BLaER1 treated with 17β-estradiol and CSF1 and Interleukin-3, amounts not matched to agents 10 nM and 100 nM (cell line): ENCODE data around the gene GRK5.
A peak's percentile ranks its signal among the peaks of the same experiment; 100 is the strongest.

Experiments used
- H3K27ac ChIP-seq, 11 experiments: shearing (Covaris generic); formaldehyde crosslinking; 2 replicates each; pipeline ENCODE4 v1.8.1; 2022
- H3K27me3 ChIP-seq, 11 experiments: shearing (Covaris generic); formaldehyde crosslinking; 2 replicates each; pipeline ENCODE4 v1.8.1; 2022
- H3K36me3 ChIP-seq, 11 experiments: shearing (Covaris generic); formaldehyde crosslinking; 2 replicates each; pipeline ENCODE4 v1.8.1; 2022
- H3K4me1 ChIP-seq, 10 experiments: shearing (Covaris generic); formaldehyde crosslinking; 2 replicates each; pipeline ENCODE4 v1.8.1; 2022
- H3K4me2 ChIP-seq, 11 experiments: shearing (Covaris generic); formaldehyde crosslinking; 2 replicates each; pipeline ENCODE4 v1.8.1; 2022
- H3K4me3 ChIP-seq, 10 experiments: shearing (Covaris generic); formaldehyde crosslinking; 2 replicates each; pipeline ENCODE4 v1.8.1; 2022
- H3K9ac ChIP-seq, 11 experiments: shearing (Covaris generic); formaldehyde crosslinking; 2 replicates each; pipeline ENCODE4 v1.8.1; 2022
- H3K9me3 ChIP-seq, 11 experiments: shearing (Covaris generic); formaldehyde crosslinking; replicated peaks in 1 of 11; 2 replicates each; pipeline ENCODE4 v1.8.1; 2022
- H4K20me1 ChIP-seq, 11 experiments: shearing (Covaris generic); formaldehyde crosslinking; 2 replicates each; pipeline ENCODE4 v1.8.1; 2022
- Cebpa-rat ChIP-seq, 11 experiments: shearing (Covaris generic); IDR thresholded peaks; 2 replicates each; pipeline ENCODE4 v1.8.1; 2022

Gene GRK5

GRCh38 chr10:119466655-119467054 lies 259.3 kb downstream of the GRK5 start:
- H3K4me3 ChIP-seq: no peak overlapping the region
- peaks cover 13 to 33% (median 25%) of the 10 kb centered on the region in 10 experiments for H3K4me1 ChIP-seq
- peaks cover 13 to 24% (median 17%) of the 10 kb centered on the region in 11 experiments for H3K9me3 ChIP-seq
- H3K36me3 ChIP-seq: no peaks in the 10 kb centered on the region; a peak in 1 of 22 replicates
- no peaks in the 10 kb centered on the region for H4K20me1 ChIP-seq
- no peak overlapping the region for H3K27ac ChIP-seq
- H3K27me3 ChIP-seq: no peaks in the 10 kb centered on the region
- H3K9ac ChIP-seq: no peak overlapping the region
- no peak for TF ChIP-seq Cebpa-rat (IDR thresholded peaks at IDR 0.05)
- peak overlapping the region in 9 of 11 experiments; percentile 0 to 65 (median 46); a peak in 14 of 22 replicates for H3K4me2 ChIP-seq

- Histone ChIP-seq H3K27me3 (no peaks in the 10 kb centered on the region), H3K4me2 (peak overlapping the region in 6 of 11 experiments; percentile 11 to 50 (median 42); a peak in 8 of 22 replicates), H3K4me1 (peaks cover 13 to 33% (median 25%) of the 10 kb centered on the region in 10 experiments), H3K36me3 (no peaks in the 10 kb centered on the region), H3K27ac (no peak overlapping the region), H3K4me3 (no peak overlapping the region), H4K20me1 (no peaks in the 10 kb centered on the region), H3K9me3 (peaks cover 8 to 16% (median 10%) of the 10 kb centered on the region in 11 experiments), H3K9ac (no peak overlapping the region)
- no peak for TF ChIP-seq Cebpa-rat (IDR thresholded peaks at IDR 0.05)
Measured at GRCh38 chr10:119468542-119469324, 261.4 kb downstream of the GRK5 start.

- Histone ChIP-seq H3K4me2 (peak overlapping the region in 8 of 11 experiments; percentile 11 to 50 (median 37); a peak in 14 of 22 replicates), H3K4me3 (no peak overlapping the region)
Measured at GRCh38 chr10:119469325-119469707, 261.9 kb downstream of the GRK5 start.

DNA sequence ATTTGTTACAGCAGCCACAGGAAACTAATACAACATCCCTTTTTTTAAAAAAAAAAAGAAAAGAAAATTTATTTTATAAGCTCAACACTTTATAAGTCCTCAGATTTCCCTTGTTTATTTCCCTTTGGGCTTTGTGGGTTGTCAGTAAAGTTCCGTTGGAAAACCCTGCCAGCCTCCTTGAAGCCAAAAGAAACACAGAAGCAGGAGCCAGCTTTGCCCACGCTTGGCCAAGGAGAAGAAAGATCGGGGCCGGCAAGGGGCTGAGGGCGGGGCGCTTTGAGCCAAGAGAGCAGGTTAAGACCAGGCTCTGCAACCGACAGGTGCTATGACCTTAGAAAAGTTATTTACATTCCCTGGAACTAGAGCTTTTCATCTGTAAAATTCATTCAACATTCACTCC lies 262.5 kb downstream of the GRK5 start:
- Histone ChIP-seq H3K9me3 (peaks cover 13 to 22% (median 18%) of the 10 kb centered on the region in 11 experiments; a peak in 21 of 22 replicates), H3K36me3 (peaks cover 0 to 3% (median 0%) of the 10 kb centered on the region in 11 experiments; a peak in 1 of 22 replicates), H3K4me1 (peaks cover 13 to 33% (median 25%) of the 10 kb centered on the region in 10 experiments), H3K27ac (no peak overlapping the region), H3K4me2 (peak overlapping the region in 8 of 11 experiments; percentile 11 to 50 (median 37); a peak in 13 of 22 replicates), H3K9ac (no peak overlapping the region), H3K27me3 (no peaks in the 10 kb centered on the region), H4K20me1 (no peaks in the 10 kb centered on the region), H3K4me3 (no peak overlapping the region)
- TF ChIP-seq Cebpa-rat (IDR thresholded peaks at IDR 0.05): no peak

More at GRCh38 chr10:119469325-119469707, 261.9 kb downstream of the GRK5 start:
- TF ChIP-seq Cebpa-rat (IDR thresholded peaks at IDR 0.05): no peak
- H3K9me3 ChIP-seq: peaks cover 12 to 18% (median 14%) of the 10 kb centered on the region in 11 experiments; a peak in 21 of 22 replicates
- H4K20me1 ChIP-seq: no peaks in the 10 kb centered on the region
- H3K4me1 ChIP-seq: peaks cover 13 to 33% (median 25%) of the 10 kb centered on the region in 10 experiments
- no peak overlapping the region for H3K9ac ChIP-seq
- peaks cover 0 to 3% (median 0%) of the 10 kb centered on the region in 11 experiments; a peak in 1 of 22 replicates for H3K36me3 ChIP-seq
- H3K27me3 ChIP-seq: no peaks in the 10 kb centered on the region
- no peak overlapping the region for H3K27ac ChIP-seq

GRCh38 chr10:119470920-119471702 lies 263.7 kb downstream of the GRK5 start:
- Histone ChIP-seq H3K9ac (no peak overlapping the region), H4K20me1 (no peaks in the 10 kb centered on the region), H3K9me3 (peaks cover 13 to 24% (median 18%) of the 10 kb centered on the region in 11 experiments; a peak in 21 of 22 replicates), H3K4me3 (no peak overlapping the region), H3K27ac (no peak overlapping the region), H3K4me2 (no peak overlapping the region), H3K36me3 (peaks cover 0 to 3% (median 0%) of the 10 kb centered on the region in 11 experiments; a peak in 1 of 22 replicates), H3K4me1 (peaks cover 9 to 32% (median 23%) of the 10 kb centered on the region in 10 experiments), H3K27me3 (no peaks in the 10 kb centered on the region)
- no peak for TF ChIP-seq Cebpa-rat (IDR thresholded peaks at IDR 0.05)

- H3K9ac ChIP-seq: no peak overlapping the region
- H3K27ac ChIP-seq: no peak overlapping the region
- H3K27me3 ChIP-seq: no peaks in the 10 kb centered on the region
- H3K4me3 ChIP-seq: no peak overlapping the region
- H3K9me3 ChIP-seq: peaks cover 13 to 24% (median 18%) of the 10 kb centered on the region in 11 experiments; a peak in 21 of 22 replicates
- H4K20me1 ChIP-seq: no peaks in the 10 kb centered on the region
- H3K36me3 ChIP-seq: peaks cover 0 to 3% (median 0%) of the 10 kb centered on the region in 11 experiments; a peak in 1 of 22 replicates
- peaks cover 14 to 36% (median 29%) of the 10 kb centered on the region in 10 experiments for H3K4me1 ChIP-seq
- no peak overlapping the region for H3K4me2 ChIP-seq
- no peak for TF ChIP-seq Cebpa-rat (IDR thresholded peaks at IDR 0.05)
Measured at GRCh38 chr10:119473771-119474170, 266.4 kb downstream of the GRK5 start.

DNA sequence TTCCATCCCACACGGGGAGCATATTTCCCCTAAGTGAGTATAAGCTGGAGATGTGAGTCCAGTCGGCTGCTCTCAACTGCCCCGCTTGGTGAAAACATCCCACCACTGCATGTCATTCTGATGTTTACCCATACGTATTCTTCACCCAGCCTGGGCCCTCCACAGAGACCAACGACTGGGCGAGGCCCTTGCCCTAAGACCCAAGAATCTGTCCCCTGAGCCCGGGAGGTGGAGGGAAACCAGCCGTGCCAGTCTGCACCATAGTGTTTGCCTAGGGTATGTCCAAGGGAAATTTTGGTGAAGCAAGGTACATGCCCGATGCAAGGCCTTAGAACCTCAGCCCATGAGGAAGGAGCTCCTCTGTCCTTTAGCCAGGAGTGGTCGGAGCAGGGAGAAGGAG lies 267.2 kb downstream of the GRK5 start:
- Histone ChIP-seq H3K27ac (no peak overlapping the region), H3K4me3 (no peak overlapping the region), H4K20me1 (no peaks in the 10 kb centered on the region), H3K27me3 (no peaks in the 10 kb centered on the region), H3K9ac (no peak overlapping the region), H3K9me3 (peaks cover 13 to 24% (median 18%) of the 10 kb centered on the region in 11 experiments; a peak in 21 of 22 replicates), H3K36me3 (peaks cover 0 to 3% (median 0%) of the 10 kb centered on the region in 11 experiments; a peak in 1 of 22 replicates), H3K4me2 (no peak overlapping the region), H3K4me1 (peaks cover 22 to 39% (median 33%) of the 10 kb centered on the region in 10 experiments)
- no peak for TF ChIP-seq Cebpa-rat (IDR thresholded peaks at IDR 0.05)

GRCh38 chr10:119477444-119477843 lies 270.1 kb downstream of the GRK5 start:
- Histone ChIP-seq H3K4me1 (peaks cover 24 to 38% (median 30%) of the 10 kb centered on the region in 10 experiments), H3K9ac (peak overlapping the region in 2 of 11 experiments; percentile 14 to 15; a peak in 2 of 22 replicates), H3K36me3 (peaks cover 0 to 3% (median 0%) of the 10 kb centered on the region in 11 experiments; a peak in 1 of 22 replicates), H3K9me3 (peaks cover 13 to 29% (median 21%) of the 10 kb centered on the region in 11 experiments; a peak in 21 of 22 replicates), H4K20me1 (no peaks in the 10 kb centered on the region), H3K4me3 (peak overlapping the region in 1 of 10 experiments; percentile 10; a peak in 1 of 20 replicates), H3K27ac (peak overlapping the region in 2 of 11 experiments; percentile 40 to 50; a peak in 2 of 22 replicates), H3K4me2 (peak overlapping the region; percentile 30 to 93 (median 80); a peak in 21 of 22 replicates), H3K27me3 (no peaks in the 10 kb centered on the region)
- TF ChIP-seq Cebpa-rat (IDR thresholded peaks at IDR 0.05): no peak
